ENCODE results near the gene ATF2.

The ATF2 gene

DNA sequence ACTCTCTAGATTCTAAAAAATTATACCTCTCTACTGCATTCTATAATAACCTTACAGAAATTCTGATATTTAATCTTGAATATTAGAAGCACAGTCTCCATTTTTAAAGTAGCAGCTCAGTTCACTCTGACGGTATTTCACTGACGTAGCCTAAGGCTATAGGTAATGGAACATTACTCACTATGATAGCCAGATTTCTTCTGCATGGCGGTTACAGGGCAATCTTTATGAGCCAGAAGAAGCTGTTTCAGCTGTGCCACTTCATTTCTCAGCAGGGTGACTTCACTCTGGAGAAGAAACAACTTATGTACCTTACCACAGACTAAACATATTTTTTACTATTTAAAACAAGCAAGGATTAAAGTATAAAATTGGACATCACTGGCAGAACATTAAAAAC is 87.5 kb downstream of the ATF2 start:
- Mint-ChIP-seq H3K36me3 (ENCODE audit: low read depth) (peaks cover 74% of the 10 kb centered on the region), H3K4me3 (no peak overlapping the region), H3K27me3 (no peaks in the 10 kb centered on the region), H3K4me1 (ENCODE audit: low read depth) (no peaks in the 10 kb centered on the region), H3K27ac (no peak overlapping the region), H3K9me3 (no peaks in the 10 kb centered on the region)

DNA sequence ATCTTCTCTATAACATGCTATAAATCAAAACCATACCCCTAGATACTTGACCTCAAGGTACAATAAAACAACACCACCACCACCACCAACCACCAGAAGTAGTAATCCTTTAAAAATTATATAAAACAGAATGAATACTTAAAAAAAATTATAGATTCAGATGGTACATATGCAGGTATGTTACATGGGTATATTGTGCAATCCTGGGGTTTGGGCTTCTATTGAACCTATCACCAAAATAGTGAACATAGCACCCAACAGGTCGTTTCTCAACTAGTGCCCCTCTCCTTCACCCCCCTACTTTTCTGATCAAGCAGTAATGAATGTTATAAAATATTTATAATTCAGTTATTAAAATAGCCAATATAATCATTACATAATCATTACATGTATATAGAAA is 91.7 kb downstream of the ATF2 start:
- no peaks in the 10 kb centered on the region for H3K9me3 Mint-ChIP-seq
- no peak overlapping the region for H3K4me3 Mint-ChIP-seq
- no peak overlapping the region for H3K27ac Mint-ChIP-seq
- no peaks in the 10 kb centered on the region for H3K27me3 Mint-ChIP-seq
- H3K4me1 Mint-ChIP-seq (ENCODE audit: low read depth): no peaks in the 10 kb centered on the region
- peaks cover 70% of the 10 kb centered on the region for H3K36me3 Mint-ChIP-seq (ENCODE audit: low read depth)

DNA sequence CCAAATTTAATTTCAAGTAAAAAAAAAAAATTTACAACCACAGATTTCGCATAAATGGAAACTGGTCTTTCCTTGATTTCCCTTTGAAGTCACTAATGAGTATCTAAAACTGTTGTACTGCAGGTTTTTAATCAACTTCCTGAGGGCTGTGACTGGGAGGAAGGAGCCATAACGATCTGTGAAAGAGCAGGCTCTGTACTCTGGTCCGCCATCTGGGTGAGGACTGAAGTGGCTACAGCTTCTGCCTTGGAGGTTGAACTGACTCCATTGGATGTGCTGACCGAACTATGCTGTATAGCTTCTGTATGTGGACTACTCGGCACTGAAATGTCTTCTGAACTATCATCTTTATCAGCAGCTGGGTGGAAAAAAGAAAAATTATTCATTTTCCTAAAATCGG is 93.5 kb downstream of the ATF2 start:
- no peaks in the 10 kb centered on the region for H3K27me3 Mint-ChIP-seq
- H3K36me3 Mint-ChIP-seq (ENCODE audit: low read depth): peaks cover 62% of the 10 kb centered on the region
- H3K27ac Mint-ChIP-seq: no peak overlapping the region
- no peaks in the 10 kb centered on the region for H3K4me1 Mint-ChIP-seq (ENCODE audit: low read depth)
- no peaks in the 10 kb centered on the region for H3K9me3 Mint-ChIP-seq
- H3K4me3 Mint-ChIP-seq: no peak overlapping the region

DNA sequence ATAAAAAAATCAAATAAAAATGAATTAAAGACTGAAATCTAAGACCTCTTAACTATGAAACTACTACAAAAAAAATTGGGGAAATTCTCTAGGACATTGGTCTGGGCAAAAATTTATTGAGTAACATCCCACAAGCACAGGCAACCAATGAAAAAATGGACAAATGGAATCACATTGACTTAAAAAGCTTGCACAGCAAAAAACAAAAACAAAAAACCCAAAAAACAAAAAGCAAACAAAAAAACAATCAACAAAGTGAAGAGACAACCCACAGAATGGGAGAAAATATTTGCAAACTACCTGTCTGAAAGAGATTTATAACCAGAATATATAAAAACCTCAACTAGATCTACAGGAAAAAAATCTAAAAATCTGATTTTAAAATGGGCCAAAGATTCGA is 99.5 kb downstream of the ATF2 start:
- peaks cover 47% of the 10 kb centered on the region for H3K36me3 Mint-ChIP-seq (ENCODE audit: low read depth)
- no peaks in the 10 kb centered on the region for H3K9me3 Mint-ChIP-seq
- H3K27me3 Mint-ChIP-seq: no peaks in the 10 kb centered on the region
- peaks cover 3% of the 10 kb centered on the region for H3K4me1 Mint-ChIP-seq (ENCODE audit: low read depth)
- H3K27ac Mint-ChIP-seq: no peak overlapping the region
- no peak overlapping the region for H3K4me3 Mint-ChIP-seq

DNA sequence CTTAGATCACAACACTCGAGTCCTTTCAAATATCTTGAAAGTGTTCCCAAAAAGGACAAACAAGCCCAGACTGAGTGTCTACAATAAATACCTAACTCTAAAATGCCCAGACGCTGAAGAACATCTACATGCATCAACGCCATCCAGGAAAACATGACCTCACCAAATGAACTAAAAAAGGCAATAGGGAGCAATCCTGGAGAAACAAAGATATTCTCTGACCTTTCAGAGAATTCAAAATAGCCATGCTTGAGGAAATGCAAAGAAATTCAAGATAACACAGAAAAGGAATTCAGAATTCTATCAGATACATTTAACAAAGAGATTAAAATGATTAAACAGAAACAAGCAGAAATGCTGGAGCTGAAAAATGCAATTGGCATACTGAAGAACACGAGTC is 101.6 kb downstream of the ATF2 start:
- Mint-ChIP-seq H3K4me1 (ENCODE audit: low read depth) (peaks cover 4% of the 10 kb centered on the region), H3K36me3 (ENCODE audit: low read depth) (peaks cover 37% of the 10 kb centered on the region), H3K27ac (no peak overlapping the region), H3K27me3 (no peaks in the 10 kb centered on the region), H3K4me3 (no peak overlapping the region), H3K9me3 (no peaks in the 10 kb centered on the region)

DNA sequence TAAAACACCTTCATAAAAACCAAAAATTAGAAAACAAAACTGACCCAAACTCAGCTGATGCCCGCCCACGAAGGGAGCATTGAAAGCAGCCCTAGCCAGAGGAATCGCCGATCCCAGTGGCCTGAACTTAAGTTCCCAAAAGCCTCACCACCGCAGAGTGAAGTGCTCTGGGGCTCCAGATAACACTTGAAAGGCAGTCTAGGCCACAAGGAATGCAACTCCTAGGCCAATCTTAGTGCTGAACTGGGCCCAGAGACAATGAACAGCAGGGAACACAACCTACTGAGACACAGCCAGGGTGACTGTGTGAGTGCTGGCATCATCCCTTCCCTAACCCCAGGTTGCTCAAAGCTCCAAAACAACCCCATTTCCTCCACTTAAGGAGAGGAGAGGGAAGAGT is 103.2 kb downstream of the ATF2 start:
- H3K4me3 Mint-ChIP-seq: no peak overlapping the region
- H3K27ac Mint-ChIP-seq: no peak overlapping the region
- peaks cover 4% of the 10 kb centered on the region for H3K4me1 Mint-ChIP-seq (ENCODE audit: low read depth)
- peaks cover 26% of the 10 kb centered on the region for H3K36me3 Mint-ChIP-seq (ENCODE audit: low read depth)
- H3K9me3 Mint-ChIP-seq: no peaks in the 10 kb centered on the region
- H3K27me3 Mint-ChIP-seq: no peaks in the 10 kb centered on the region

DNA sequence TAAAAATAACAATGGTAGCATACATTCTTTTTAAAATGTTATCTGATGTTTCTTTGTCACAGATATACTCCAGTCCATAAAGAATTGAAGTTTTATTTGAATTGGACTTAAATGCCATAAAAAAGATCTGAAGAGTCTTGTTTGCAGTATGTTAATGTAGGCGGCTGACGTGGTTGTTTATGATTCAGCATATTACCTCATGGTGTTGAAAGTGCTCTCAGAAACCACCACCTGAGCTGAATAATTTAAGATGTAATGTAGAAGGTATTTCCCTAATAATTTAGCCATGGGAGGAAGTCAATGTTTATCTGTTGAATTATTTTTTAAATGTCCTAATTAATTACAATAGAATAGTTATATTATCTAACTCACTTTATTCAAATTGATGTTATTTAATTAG is 104.3 kb downstream of the ATF2 start:
- Mint-ChIP-seq H3K27ac (no peak overlapping the region), H3K9me3 (no peaks in the 10 kb centered on the region), H3K4me1 (ENCODE audit: low read depth) (peaks cover 4% of the 10 kb centered on the region), H3K4me3 (no peak overlapping the region), H3K27me3 (no peaks in the 10 kb centered on the region), H3K36me3 (ENCODE audit: low read depth) (peaks cover 28% of the 10 kb centered on the region)

DNA sequence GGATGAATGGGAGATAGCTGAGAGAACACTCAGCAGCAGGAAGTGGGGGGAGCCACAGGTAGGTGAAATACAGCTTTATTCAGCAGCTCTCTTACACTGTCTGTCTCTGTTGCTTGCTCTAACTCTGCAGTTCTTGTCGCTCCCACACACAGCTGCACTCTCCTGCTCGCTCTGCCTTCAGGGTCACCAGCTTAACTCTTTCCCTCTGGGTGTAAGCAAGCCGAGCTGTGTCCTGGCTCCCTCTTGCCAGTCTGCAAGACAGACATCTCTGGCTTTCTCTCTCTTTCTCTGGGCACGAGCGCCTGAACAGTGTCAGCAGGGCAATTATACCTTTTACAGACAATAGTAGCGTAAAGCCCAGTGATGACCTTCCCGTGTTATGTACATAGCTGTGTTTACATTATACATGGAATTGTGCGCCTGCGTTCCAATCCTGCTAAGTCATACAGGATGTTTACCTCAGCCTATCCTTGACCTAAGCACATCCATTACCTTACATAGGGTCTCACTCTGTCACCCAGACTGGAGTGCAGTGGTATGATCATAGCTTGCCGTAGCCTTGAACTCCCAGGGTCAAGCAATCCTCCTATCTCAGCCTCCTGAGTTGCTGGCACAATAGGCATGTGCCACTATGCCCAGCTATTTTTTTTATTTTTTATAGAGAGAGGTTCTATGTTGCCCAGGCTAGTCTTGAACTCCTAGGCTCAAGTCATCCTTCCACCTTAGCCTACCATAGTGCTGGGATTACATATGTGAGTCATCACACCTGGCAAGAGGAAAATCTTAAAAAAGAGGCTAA is 105.0 kb downstream of the ATF2 start:
- Mint-ChIP-seq H3K27ac (no peak overlapping the region), H3K36me3 (ENCODE audit: low read depth) (peaks cover 22% of the 10 kb centered on the region), H3K4me3 (no peak overlapping the region), H3K9me3 (no peaks in the 10 kb centered on the region), H3K27me3 (no peaks in the 10 kb centered on the region), H3K4me1 (ENCODE audit: low read depth) (peaks cover 4% of the 10 kb centered on the region)

DNA sequence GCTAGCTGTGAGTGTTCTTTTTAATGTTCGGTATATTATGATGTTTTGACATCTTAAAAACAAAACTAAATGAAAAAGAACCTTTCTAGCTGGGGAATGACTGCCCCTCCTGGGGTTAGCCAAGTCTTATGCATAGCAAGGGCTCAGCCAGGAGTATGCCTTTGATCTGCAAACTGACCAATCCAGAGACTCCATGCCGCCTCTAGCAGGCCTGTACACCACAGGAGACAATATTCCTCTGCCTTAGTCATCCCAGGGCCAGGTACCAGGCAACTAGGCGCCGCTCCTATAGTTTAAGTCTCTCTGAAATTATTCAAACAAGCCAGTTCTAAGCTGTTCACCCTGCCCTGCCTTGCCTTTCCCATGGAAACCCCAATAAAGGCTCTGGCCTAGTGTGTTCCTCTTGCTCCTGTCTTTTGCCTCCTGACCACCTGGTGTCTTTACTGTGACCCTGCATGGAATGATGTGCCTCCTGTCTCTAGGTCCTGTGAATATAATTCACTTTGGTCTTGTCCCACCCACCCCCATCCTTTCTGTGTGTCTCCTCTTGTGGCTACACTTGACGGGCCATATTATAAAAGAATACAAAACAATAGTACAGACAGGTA is 110.8 kb downstream of the ATF2 start:
- Mint-ChIP-seq H3K27ac (no peak overlapping the region), H3K4me1 (ENCODE audit: low read depth) (peaks cover 4% of the 10 kb centered on the region), H3K27me3 (no peaks in the 10 kb centered on the region), H3K9me3 (no peaks in the 10 kb centered on the region), H3K36me3 (ENCODE audit: low read depth) (peaks cover 11% of the 10 kb centered on the region), H3K4me3 (no peak overlapping the region)

DNA sequence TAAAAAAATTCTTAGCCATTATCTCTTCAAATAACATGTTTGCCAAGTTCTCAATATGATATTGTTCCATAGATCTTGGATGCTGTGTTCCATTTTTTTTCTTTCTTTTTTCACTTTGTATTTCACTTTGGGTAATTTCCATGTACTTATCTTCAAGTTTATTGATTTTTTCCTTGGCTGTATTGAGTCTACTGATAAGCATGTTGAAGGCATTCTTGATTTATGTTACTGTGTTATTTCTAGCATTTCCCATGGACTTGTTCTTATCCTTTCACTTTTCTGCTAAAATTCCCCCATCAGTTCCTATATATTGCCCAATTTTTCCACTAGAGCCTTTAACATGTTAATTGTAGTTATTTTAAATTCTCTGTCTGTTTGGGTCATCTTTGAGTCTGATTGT is 112.0 kb downstream of the ATF2 start:
- Mint-ChIP-seq H3K9me3 (no peaks in the 10 kb centered on the region), H3K27me3 (no peaks in the 10 kb centered on the region), H3K27ac (no peak overlapping the region), H3K36me3 (ENCODE audit: low read depth) (peaks cover 21% of the 10 kb centered on the region), H3K4me3 (no peak overlapping the region), H3K4me1 (ENCODE audit: low read depth) (peaks cover 4% of the 10 kb centered on the region)

DNA sequence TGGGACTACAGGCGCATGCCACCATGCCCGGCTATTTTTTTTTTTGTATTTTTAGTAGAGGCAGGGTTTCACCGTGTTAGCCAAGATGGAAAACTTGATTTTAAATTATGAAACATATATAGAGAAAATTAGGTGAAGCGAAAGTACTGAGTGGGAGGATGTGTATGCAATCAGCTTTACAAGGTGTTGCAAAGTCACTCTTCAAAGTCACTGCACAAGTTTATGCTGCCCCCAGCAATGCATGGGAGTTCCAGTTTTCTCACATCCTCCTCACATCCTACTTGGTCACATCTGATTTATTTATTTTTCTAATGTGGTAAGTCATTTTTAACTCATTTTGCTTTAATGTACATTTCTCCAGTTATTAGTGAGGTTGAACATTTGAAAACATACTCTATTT is 113.7 kb downstream of the ATF2 start:
- H3K27ac Mint-ChIP-seq: no peak overlapping the region
- H3K4me3 Mint-ChIP-seq: no peak overlapping the region
- H3K27me3 Mint-ChIP-seq: no peaks in the 10 kb centered on the region
- peaks cover 4% of the 10 kb centered on the region for H3K4me1 Mint-ChIP-seq (ENCODE audit: low read depth)
- H3K9me3 Mint-ChIP-seq: peaks cover 3% of the 10 kb centered on the region
- H3K36me3 Mint-ChIP-seq (ENCODE audit: low read depth): peaks cover 16% of the 10 kb centered on the region

DNA sequence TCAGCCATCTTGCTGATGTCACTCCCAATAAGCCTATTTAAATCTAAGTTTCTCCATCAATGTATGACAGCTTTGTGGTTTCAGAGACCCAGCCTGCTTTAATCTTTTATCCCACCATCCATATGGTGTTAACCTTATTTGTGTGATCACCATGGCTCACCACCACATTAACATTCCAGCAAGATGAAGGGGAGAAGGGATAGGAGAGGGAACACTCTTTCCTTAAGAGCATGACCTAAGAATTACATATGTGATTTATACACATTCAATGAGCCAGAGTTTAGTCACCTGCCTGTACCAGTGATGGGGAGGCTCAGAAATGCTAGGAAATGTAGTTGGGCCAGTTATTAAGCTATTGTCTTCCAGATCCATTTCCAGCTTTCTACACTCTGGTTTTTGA is 118.3 kb downstream of the ATF2 start:
- peaks cover 8% of the 10 kb centered on the region for H3K4me1 Mint-ChIP-seq (ENCODE audit: low read depth)
- H3K36me3 Mint-ChIP-seq (ENCODE audit: low read depth): peaks cover 11% of the 10 kb centered on the region

DNA sequence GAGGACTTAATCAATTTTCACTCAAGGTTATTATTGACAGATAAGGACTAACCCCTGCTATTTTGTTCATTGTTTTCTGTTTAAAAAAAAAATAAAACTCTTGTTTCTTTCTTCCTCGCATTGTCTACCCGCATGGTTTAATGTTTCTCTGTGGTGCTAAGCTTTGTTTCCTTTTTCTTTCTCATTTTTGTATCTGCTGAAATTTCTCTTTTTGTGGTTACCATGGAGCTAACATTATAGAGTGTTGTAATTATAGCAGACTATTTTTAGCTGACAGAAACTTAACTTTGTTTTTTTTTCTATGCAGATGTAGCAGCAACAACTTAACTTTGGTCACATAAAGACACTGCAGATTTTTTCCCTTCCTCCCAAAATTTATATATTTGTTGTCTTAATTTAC is 119.7 kb downstream of the ATF2 start:
- peaks cover 6% of the 10 kb centered on the region for H3K4me1 Mint-ChIP-seq (ENCODE audit: low read depth)
- H3K9me3 Mint-ChIP-seq: peaks cover 8% of the 10 kb centered on the region
- no peak overlapping the region for H3K4me3 Mint-ChIP-seq
- peaks cover 11% of the 10 kb centered on the region for H3K36me3 Mint-ChIP-seq (ENCODE audit: low read depth)
- no peak overlapping the region for H3K27ac Mint-ChIP-seq
- H3K27me3 Mint-ChIP-seq: no peaks in the 10 kb centered on the region

More for the DNA sequence above, 118.3 kb downstream of the ATF2 start:
- no peaks in the 10 kb centered on the region for H3K27me3 Mint-ChIP-seq
- H3K9me3 Mint-ChIP-seq: peaks cover 8% of the 10 kb centered on the region
- H3K4me3 Mint-ChIP-seq: no peak overlapping the region
- H3K27ac Mint-ChIP-seq: no peak overlapping the region

DNA sequence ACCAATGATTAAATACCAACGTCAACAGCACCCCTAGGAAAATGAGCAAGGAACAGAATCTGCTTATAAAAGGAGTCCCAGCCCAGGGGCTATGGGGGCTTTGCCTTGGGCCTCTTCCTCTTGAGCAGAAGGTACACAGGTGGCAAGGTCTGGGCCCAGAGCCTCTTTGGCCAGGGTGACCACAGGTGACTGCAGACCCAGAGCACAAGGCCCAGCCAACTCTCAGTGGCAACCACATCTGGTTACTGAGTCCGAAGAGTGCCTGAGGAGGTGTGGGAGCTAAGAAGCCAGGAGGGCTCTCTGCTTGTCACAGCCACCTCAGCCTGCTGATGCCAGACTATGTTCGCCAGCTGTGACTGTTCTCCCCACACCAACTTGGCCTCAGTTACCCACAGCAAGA is 128.5 kb downstream of the ATF2 start:
- H3K9me3 Mint-ChIP-seq: peaks cover 7% of the 10 kb centered on the region
- no peaks in the 10 kb centered on the region for H3K36me3 Mint-ChIP-seq (ENCODE audit: low read depth)
- no peak overlapping the region for H3K4me3 Mint-ChIP-seq
- no peaks in the 10 kb centered on the region for H3K27me3 Mint-ChIP-seq
- peaks cover 6% of the 10 kb centered on the region for H3K4me1 Mint-ChIP-seq (ENCODE audit: low read depth)
- H3K27ac Mint-ChIP-seq: no peak overlapping the region

DNA sequence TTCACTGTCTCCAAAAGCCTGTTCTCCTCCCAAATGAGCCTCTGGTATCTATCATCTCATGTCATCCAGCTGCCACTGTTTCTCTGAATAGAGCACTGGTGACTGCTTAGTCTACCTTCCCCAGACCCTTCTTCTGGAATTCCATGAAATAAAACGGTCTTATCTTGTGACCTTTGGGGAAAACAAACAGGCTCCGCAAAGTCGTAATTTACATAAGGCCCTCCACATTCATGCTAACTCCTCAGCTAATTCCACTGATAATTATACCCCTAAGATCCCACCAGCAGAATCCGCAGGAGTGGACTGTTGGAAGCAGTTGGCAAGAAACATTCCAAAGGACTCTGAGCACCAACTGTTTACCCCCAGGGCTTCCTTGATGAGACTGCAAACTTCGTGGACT is 129.0 kb downstream of the ATF2 start:
- no peaks in the 10 kb centered on the region for H3K36me3 Mint-ChIP-seq (ENCODE audit: low read depth)
- no peaks in the 10 kb centered on the region for H3K27me3 Mint-ChIP-seq
- peaks cover 7% of the 10 kb centered on the region for H3K9me3 Mint-ChIP-seq
- H3K27ac Mint-ChIP-seq: no peak overlapping the region
- H3K4me3 Mint-ChIP-seq: no peak overlapping the region
- peaks cover 6% of the 10 kb centered on the region for H3K4me1 Mint-ChIP-seq (ENCODE audit: low read depth)

DNA sequence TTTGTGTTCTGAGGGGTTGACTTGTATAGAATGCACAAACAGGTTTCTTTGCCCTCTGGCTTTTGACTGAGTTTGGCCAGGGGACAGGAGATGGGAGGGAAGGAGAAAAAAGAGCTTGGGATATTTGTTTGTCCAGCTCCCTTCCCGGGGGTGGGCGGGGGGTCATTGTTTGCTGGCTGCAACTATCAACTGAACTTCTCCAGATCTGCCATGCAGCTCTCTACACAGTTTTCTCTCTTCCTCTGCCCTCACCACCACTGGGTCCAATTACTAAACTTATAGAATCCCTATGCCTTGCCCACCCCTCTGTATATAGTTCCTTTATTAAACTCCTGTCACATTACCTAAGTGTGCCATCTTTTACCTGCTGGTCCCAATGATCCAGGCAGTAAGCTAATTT is 130.1 kb downstream of the ATF2 start:
- no peaks in the 10 kb centered on the region for H3K36me3 Mint-ChIP-seq (ENCODE audit: low read depth)
- H3K27ac Mint-ChIP-seq: no peak overlapping the region
- H3K27me3 Mint-ChIP-seq: no peaks in the 10 kb centered on the region
- H3K9me3 Mint-ChIP-seq: peaks cover 7% of the 10 kb centered on the region
- no peak overlapping the region for H3K4me3 Mint-ChIP-seq
- peaks cover 6% of the 10 kb centered on the region for H3K4me1 Mint-ChIP-seq (ENCODE audit: low read depth)
